ENCODE data around the gene SIGLEC11.
"Not testable (repeated sequence)": the region's sequence is repeated elsewhere in the genome, so short reads cannot be mapped to it uniquely, and the experiment has no call there.

SIGLEC11 gene

GRCh38 chr19:49981603-49982593, 20.9 kb upstream of the SIGLEC11 start:
- no peak for DNase-seq

GRCh38 chr19:49978324-49978723, 17.4 kb upstream of the SIGLEC11 start:
- DNase-seq: no peak

GRCh38 chr19:49977881-49978280, 16.9 kb upstream of the SIGLEC11 start:
- no peak for DNase-seq

- no peak for DNase-seq
Measured at GRCh38 chr19:49977076-49977475, 16.1 kb upstream of the SIGLEC11 start.

GRCh38 chr19:49976496-49976895, 15.5 kb upstream of the SIGLEC11 start:
- no peak for DNase-seq

GRCh38 chr19:49975051-49975450, 14.1 kb upstream of the SIGLEC11 start:
- no peak for DNase-seq

- no peak for DNase-seq
Measured at GRCh38 chr19:49973987-49974386, 13.0 kb upstream of the SIGLEC11 start.

GRCh38 chr19:49972841-49973240, 11.9 kb upstream of the SIGLEC11 start:
- no peak for DNase-seq

GRCh38 chr19:49971991-49972411, 11.0 kb upstream of the SIGLEC11 start:
- DNase-seq: no peak

GRCh38 chr19:49969355-49969754, 8.4 kb upstream of the SIGLEC11 start:
- not testable (repeated sequence) for DNase-seq

- no peak for DNase-seq
Measured at GRCh38 chr19:49968279-49968922, 7.4 kb upstream of the SIGLEC11 start.

- not testable (repeated sequence) for DNase-seq
Measured at GRCh38 chr19:49959892-49960291, 1.1 kb downstream of the SIGLEC11 start.

- not testable (repeated sequence) for DNase-seq
Measured at GRCh38 chr19:49958596-49958995, 2.4 kb downstream of the SIGLEC11 start.

GRCh38 chr19:49958144-49958543, 2.8 kb downstream of the SIGLEC11 start:
- not testable (repeated sequence) for DNase-seq

- DNase-seq: no peak
Measured at GRCh38 chr19:49957262-49957915, 3.6 kb downstream of the SIGLEC11 start.

GRCh38 chr19:49956115-49956495, 4.9 kb downstream of the SIGLEC11 start:
- no peak for DNase-seq

GRCh38 chr19:49954933-49955332, 6.0 kb downstream of the SIGLEC11 start:
- no peak for DNase-seq

GRCh38 chr19:49954092-49954829, 6.7 kb downstream of the SIGLEC11 start:
- no peak for DNase-seq

- no peak for DNase-seq
Measured at GRCh38 chr19:49953416-49953815, 7.6 kb downstream of the SIGLEC11 start.

GRCh38 chr19:49952906-49953305, 8.1 kb downstream of the SIGLEC11 start:
- DNase-seq: no peak

GRCh38 chr19:49952479-49952836, 8.5 kb downstream of the SIGLEC11 start:
- DNase-seq: no peak

GRCh38 chr19:49951806-49952478, 9.0 kb downstream of the SIGLEC11 start:
- DNase-seq: no peak

All from GOT3 (cell line).